ENCODE data around the gene ACTRT2.

- TF ChIP-seq EZH2 (IDR thresholded peaks at IDR 0.05), result no peak
- TF ChIP-seq POLR2AphosphoS5 (IDR thresholded peaks at IDR 0.05; ENCODE audit: borderline replicate concordance, low read depth, low read length), result no peak
- TF ChIP-seq FOXP2 (optimal IDR thresholded peaks at IDR 0.05; ENCODE audit: control extremely low read depth, extremely low read length, insufficient read depth), result no peak
Observed at GRCh38 chr1:3028531-3029282, 7.4 kb downstream of the ACTRT2 start.
